Upper lobe of right lung (tissue), 1 donor: Measurements from ENCODE around the gene CRTC2. TPM values are rescaled to one million over a fixed set of nuclear protein-coding genes. Genes with fewer than 3 reads are reported as not detected.

Experiments used
- ATAC-seq: fragments of 200-7000 bp; cut with Tn5 transposase; one replicate; pipeline ENCODE4 v1.9.1; 2020; ENCODE audit warnings: mild to moderate bottlenecking, moderate library complexity
- DNase-seq: peaks from one replicate; pipeline ENCODE4 v3.0.0-alpha.2; 2020
- H3K27ac ChIP-seq: fragments of 200-600 bp; one replicate; pipeline ENCODE4 v1.8.0; 2022
- H3K27me3 ChIP-seq: fragments of 200-600 bp; one replicate; pipeline ENCODE4 v1.8.0; 2022; ENCODE audit warnings: mild to moderate bottlenecking
- H3K36me3 ChIP-seq: fragments of 200-600 bp; one replicate; pipeline ENCODE4 v1.8.0; 2022
- H3K4me1 ChIP-seq: fragments of 200-600 bp; one replicate; pipeline ENCODE4 v1.8.0; 2022
- H3K4me3 ChIP-seq: fragments of 200-600 bp; one replicate; pipeline ENCODE4 v1.8.0; 2022; ENCODE audit warnings: mild to moderate bottlenecking
- H3K9me3 ChIP-seq: fragments of 200-600 bp; one replicate; pipeline ENCODE4 v1.8.0; 2022
- CTCF ChIP-seq: fragments of 200-600 bp; IDR thresholded peaks from one replicate; pipeline ENCODE4 v1.8.0; 2022; ENCODE audit warnings: antibody characterized with exemption
- intact Hi-C: fragments of 100-400 bp; cut with DNase I; formaldehyde crosslinking; loops from one replicate; pipeline ENCODE4 v1.11.0; 2022
- total RNA-seq: library from RNA; stranded (reverse); fragmentation: NEBNext Ultra II Directional; extraction: Animal tissue kit (Norgen Biotek cat#: 25700); gene quantifications from one replicate; pipeline ENCODE4 v1.2.1, GENCODE V29; 2021
- donor health status: DM: no; HTN: yes; CAD: no; lungs with severe emphysema.

CRTC2 gene
- total RNA-seq, 1 donor from 2014 or later, result 52.7 TPM

GRCh38 chr1:153977250-153978240 lies 19.1 kb upstream of the CRTC2 start, which contains the start of gene JTB:
Gene JTB (minus strand): TSS chr1:153977674. CDS start chr1:153977252, 422 bp downstream.
- peak; percentile 95 for DNase-seq
- Histone ChIP-seq H3K4me3 (peak within 1 kb of the TSS; percentile 100), H3K27me3 (no peaks in the 10 kb centered on the region), H3K9me3 (no peaks in the 10 kb centered on the region), H3K36me3 (peaks cover 47% of the 10 kb centered on the region), H3K4me1 (peaks cover 17% of the 10 kb centered on the region), H3K27ac (peak within 1 kb of the TSS; percentile 95)
- no peak for TF ChIP-seq CTCF
- intact Hi-C loops, result no loop called here
- peak; percentile 97 for ATAC-seq

- ATAC-seq (no peak), DNase-seq (no peak)
- intact Hi-C loops, result no loop called here
- Histone ChIP-seq H3K27me3 (no peaks in the 10 kb centered on the region), H3K9me3 (no peaks in the 10 kb centered on the region), H3K4me1 (peaks cover 17% of the 10 kb centered on the region), H3K4me3 (peak overlapping the region; percentile 100), H3K36me3 (peaks cover 45% of the 10 kb centered on the region), H3K27ac (peak overlapping the region; percentile 95)
- no peak for TF ChIP-seq CTCF
These were observed 18.4 kb upstream of the CRTC2 start for GRCh38 chr1:153976819-153977249.

GRCh38 chr1:153973525-153973924 lies 15.1 kb upstream of the CRTC2 start:
- no peak for TF ChIP-seq CTCF
- Histone ChIP-seq H3K4me1 (peaks cover 22% of the 10 kb centered on the region), H3K9me3 (no peaks in the 10 kb centered on the region), H3K4me3 (no peak overlapping the region), H3K27ac (no peak overlapping the region), H3K27me3 (no peaks in the 10 kb centered on the region), H3K36me3 (peaks cover 34% of the 10 kb centered on the region)
- intact Hi-C loops, result no loop called here
- ATAC-seq (no peak), DNase-seq (no peak)

- no peaks in the 10 kb centered on the region for H3K27me3 ChIP-seq
- TF ChIP-seq CTCF, result no peak
- H3K36me3 ChIP-seq, result peaks cover 34% of the 10 kb centered on the region
- no peak overlapping the region for H3K27ac ChIP-seq
- no peak for ATAC-seq
- H3K4me1 ChIP-seq, result peaks cover 20% of the 10 kb centered on the region
- intact Hi-C loops, result no loop called here
- no peaks in the 10 kb centered on the region for H3K9me3 ChIP-seq
- no peak overlapping the region for H3K4me3 ChIP-seq
- DNase-seq, result no peak
These were observed 14.7 kb upstream of the CRTC2 start for GRCh38 chr1:153973071-153973470.

GRCh38 chr1:153970346-153970745 lies 11.9 kb upstream of the CRTC2 start:
- H3K27me3 ChIP-seq, result no peaks in the 10 kb centered on the region
- H3K9me3 ChIP-seq, result no peaks in the 10 kb centered on the region
- no peak overlapping the region for H3K4me3 ChIP-seq
- no peak overlapping the region for H3K27ac ChIP-seq
- DNase-seq, result no peak
- no peak for TF ChIP-seq CTCF
- ATAC-seq, result no peak
- intact Hi-C loops, result no loop called here
- peaks cover 22% of the 10 kb centered on the region for H3K36me3 ChIP-seq
- H3K4me1 ChIP-seq, result peaks cover 24% of the 10 kb centered on the region
